Astrocyte of the spinal cord (primary cell): ENCODE data around the gene MGAT4C.

Source experiments
- DNase-seq: peaks from one replicate; pipeline ENCODE4 v3.0.0; 2011; ENCODE audit warnings: low read depth, low spot score
- H3K4me3 ChIP-seq: 2 replicates; pipeline ENCODE4 v1.5.1; 2011; ENCODE audit warnings: low read depth, mild to moderate bottlenecking, low read length, moderate library complexity
- CTCF ChIP-seq: IDR thresholded peaks from 2 replicates; pipeline ENCODE4 v1.5.1; 2012; ENCODE audit warnings: low read depth, mild to moderate bottlenecking, low read length, inconsistent platforms
- in situ Hi-C: cut with HindIII; loops from 2 replicates; pipeline ENCODE4 v1.10.0; 2017; ENCODE audit warnings: low sequenced_read_pairs

The MGAT4C gene

GRCh38 chr12:85920324-85920947 is 335.8 kb downstream of the MGAT4C start:
- DNase-seq: peak; percentile 51
- in situ Hi-C loops: no loop called here
- peak; percentile 46 for TF ChIP-seq CTCF
- no peak overlapping the region for H3K4me3 ChIP-seq
